Endothelial cell of umbilical vein (primary cell): ENCODE measurements around the gene CEBPA. TPM values are rescaled to one million over a fixed set of nuclear protein-coding genes. Genes with fewer than 3 reads are reported as not detected.

Experiments
- BruUV-seq: library from RNA; stranded (reverse); fragments of 400-500 nt; replicated peaks from 2 replicates; lab custom pipeline; 2021; lab: Mats Ljungman, UMichigan
- CTCF ChIA-PET: fragments of 300-600, 350-600 bp; sonication (Branson Sonifier 250); formaldehyde crosslinking; loops from one replicate; lab custom pipeline; 2021; ENCODE audit warnings: antibody characterized with exemption, inconsistent platforms; lab: Charles Lee
- POLR2A ChIA-PET: fragments of 300-600, 350-600 bp; sonication (Branson Sonifier 250); formaldehyde crosslinking; loops from one replicate; lab custom pipeline; 2021; ENCODE audit warnings: antibody characterized with exemption, inconsistent platforms; lab: Charles Lee
- DNase-seq: peaks from one replicate; pipeline ENCODE4 v3.0.0-alpha.2; 2011; ENCODE audit warnings: low read depth, low spot score
- FAIRE-seq: peaks from 2 replicates; lab custom pipeline; 2011; peaks lifted over from hg19 to GRCh38; lab: Jason Lieb, UNC
- H2AFZ ChIP-seq: 2 replicates; pipeline ENCODE4 v1.6.0; 2012; ENCODE audit warnings: low read depth, low read length, control low read depth, inconsistent platforms
- H3K27ac ChIP-seq: 2 replicates; pipeline ENCODE4 v1.5.1; 2011; ENCODE audit warnings: low read depth, mild to moderate bottlenecking, control low read depth, low read length, moderate library complexity; ENCODE audit not compliant: insufficient read depth
- H3K27me3 ChIP-seq, 2 experiments: 2 replicates each; pipeline versions ENCODE4 v1.6.0 to v1.6.1; 2011; ENCODE audit warnings: low read length in 2 of 2, mixed read lengths in 1 of 2; ENCODE audit not compliant: control insufficient read depth in 2 of 2, insufficient read depth in 2 of 2
- H3K36me3 ChIP-seq, 2 experiments: 2 replicates in 1 of 2; 3 replicates in 1 of 2; pipeline ENCODE4 v1.5.1; 2011; ENCODE audit warnings: low read length in 2 of 2, mild to moderate bottlenecking in 1 of 2, moderate library complexity in 1 of 2; ENCODE audit not compliant: control insufficient read depth in 2 of 2, insufficient read depth in 2 of 2; ENCODE audit errors: extremely low read depth in 1 of 2
- H3K4me1 ChIP-seq: 3 replicates; pipeline ENCODE4 v1.5.1; 2011; ENCODE audit warnings: mild to moderate bottlenecking, low read length; ENCODE audit not compliant: control insufficient read depth, insufficient read depth; ENCODE audit errors: extremely low read depth
- H3K4me2 ChIP-seq: 2 replicates; pipeline ENCODE4 v1.6.1; 2011; ENCODE audit warnings: low read length, control low read depth, mixed read lengths; ENCODE audit not compliant: insufficient read depth
- H3K4me3 ChIP-seq, 3 experiments: fragments of 200-600 bp in 1 of 3; sonication (generic), shearing (Covaris generic) in 1 of 3; replicated peaks in 1 of 3; 2 replicates each; pipeline ENCODE4 v1.5.1; 2011 to 2016; ENCODE audit warnings: control low read depth in 3 of 3, low read length in 3 of 3, mild to moderate bottlenecking in 2 of 3, inconsistent platforms in 1 of 3, low read depth in 1 of 3, moderate library complexity in 1 of 3; ENCODE audit not compliant: insufficient read depth in 1 of 3
- H3K79me2 ChIP-seq: 2 replicates; pipeline ENCODE4 v1.6.0; 2012; ENCODE audit warnings: low read length, inconsistent platforms; ENCODE audit not compliant: control insufficient read depth, insufficient read depth
- H3K9ac ChIP-seq: replicated peaks from 2 replicates; pipeline ENCODE3; 2011; ENCODE audit warnings: low read length, control low read depth; ENCODE audit not compliant: insufficient read depth; ENCODE audit errors: extremely low read depth
- H3K9me1 ChIP-seq: replicated peaks from 3 replicates; pipeline ENCODE4 v1.6.0; 2011; ENCODE audit warnings: mild to moderate bottlenecking, low read length; ENCODE audit not compliant: control insufficient read depth, insufficient read depth; ENCODE audit errors: extremely low read depth
- H3K9me3 ChIP-seq: replicated peaks from 2 replicates; pipeline ENCODE4 v1.5.1; 2012; ENCODE audit warnings: low read length, inconsistent platforms; ENCODE audit not compliant: control insufficient read depth, insufficient read depth
- H4K20me1 ChIP-seq: replicated peaks from 2 replicates; pipeline ENCODE3; 2011; ENCODE audit warnings: mild to moderate bottlenecking, low read length; ENCODE audit not compliant: control insufficient read depth, insufficient read depth; ENCODE audit errors: extremely low read depth
- CTCF ChIP-seq, 2 donors: IDR thresholded peaks; 1 replicate in 1 of 2; 2 replicates in 1 of 2; pipeline ENCODE4 v1.5.1; 2011; ENCODE audit warnings: low read length in 2 of 2, mild to moderate bottlenecking in 2 of 2, moderate library complexity in 2 of 2, control low read depth in 1 of 2, inconsistent platforms in 1 of 2, low read depth in 1 of 2; ENCODE audit not compliant: insufficient read depth in 1 of 2; ENCODE audit errors: extremely low read depth in 1 of 2
- EZH2 ChIP-seq: IDR thresholded peaks from 2 replicates; pipeline ENCODE4 v1.6.1; 2012; ENCODE audit warnings: borderline replicate concordance, low read depth, mild to moderate bottlenecking, moderate library complexity, low read length, inconsistent platforms; ENCODE audit not compliant: severe bottlenecking
- FOS ChIP-seq: IDR thresholded peaks from 2 replicates; pipeline ENCODE4 v1.6.1; 2011; ENCODE audit warnings: mild to moderate bottlenecking, low read length, moderate library complexity, borderline replicate concordance; ENCODE audit not compliant: insufficient read depth
- GATA2 ChIP-seq: IDR thresholded peaks from 2 replicates; pipeline ENCODE4 v1.7.0; 2011; ENCODE audit warnings: low read depth, mild to moderate bottlenecking, moderate library complexity, mixed read lengths, low read length; ENCODE audit not compliant: insufficient read length, insufficient read depth
- JUN ChIP-seq: IDR thresholded peaks from 2 replicates; pipeline ENCODE4 v1.6.1; 2011; ENCODE audit warnings: borderline replicate concordance, low read depth; ENCODE audit not compliant: insufficient read length, insufficient read depth
- MAX ChIP-seq: IDR thresholded peaks from 2 replicates; pipeline ENCODE4 v1.6.1; 2011; ENCODE audit not compliant: insufficient read depth, insufficient read length
- MYC ChIP-seq: IDR thresholded peaks from one replicate; pipeline ENCODE4 v1.6.1; 2011; ENCODE audit warnings: mild to moderate bottlenecking, low read depth, low read length
- POLR2A ChIP-seq: IDR thresholded peaks from 2 replicates; pipeline ENCODE4 v1.6.1; 2012; ENCODE audit warnings: low read depth, mild to moderate bottlenecking, control low read depth, low read length
- POLR2AphosphoS5 ChIP-seq: IDR thresholded peaks from 2 replicates; pipeline ENCODE4 v1.6.1; 2012; ENCODE audit warnings: low read depth, mild to moderate bottlenecking, control low read depth, low read length, moderate library complexity; ENCODE audit not compliant: insufficient read depth
- dilution Hi-C: fragments of 300-500 bp; cut with MboI; formaldehyde crosslinking; loops from one replicate; pipeline ENCODE4 v1.15.0; 2019; ENCODE audit warnings: low sequenced_read_pairs; ENCODE audit not compliant: extremely low pct_ligation_motif_present
- intact Hi-C: fragments of 100-400 bp; cut with micrococcal nuclease; formaldehyde crosslinking; loops from one replicate; pipeline ENCODE4 v1.10.0; 2022
- polyA plus RNA-seq, 4 experiments: library from polyadenylated mRNA; depleted of rRNA in 3 of 4; stranded (reverse) in 3 of 4; unstranded in 1 of 4; fragments of >200 nt; gene quantifications; 2 replicates each; pipeline versions ENCODE4 v1.2.1 to v1.2.3, GENCODE V29; 2011 to 2012; ENCODE audit warnings: missing spikeins in 1 of 4
- total RNA-seq: library from RNA; stranded (reverse); gene quantifications from 2 replicates; pipeline ENCODE4 v1.2.3, GENCODE V29; 2021

Gene CEBPA
- total and polyA plus RNA-seq, 2 donors (not counting 3 experiments of a cell fraction or from before 2014, with no cell fraction given), result 0.06 TPM; not detected in 1

- H3K9me1 ChIP-seq, result no peaks in the 10 kb centered on the region
- no peaks in the 10 kb centered on the region for H3K4me1 ChIP-seq
- ChIA-PET POLR2A (interaction anchor here (0.6 kb wide), 1 partner anchor 13 kb away, joined by 4 read pairs; no protein-coding TSS in a partner anchor), CTCF (no interaction called here)
- no TSS peak for BruUV-seq
- H3K27me3 ChIP-seq, result no peaks in the 10 kb centered on the region
- no peak overlapping the region for H2AFZ ChIP-seq
- intact Hi-C loops (no loop called here), dilution Hi-C loops (no loop called here)
- FAIRE-seq, result no peak
- no peak for DNase-seq
- H3K27ac ChIP-seq, result no peak overlapping the region
- H3K9ac ChIP-seq, result no peak overlapping the region
- no peak overlapping the region for H3K4me3 ChIP-seq
- H3K79me2 ChIP-seq, result no peaks in the 10 kb centered on the region
- TF ChIP-seq JUN, result no peak
- TF ChIP-seq POLR2AphosphoS5, result no peak
- no peak for TF ChIP-seq GATA2
- TF ChIP-seq EZH2, result no peak
- TF ChIP-seq MYC, result no peak
- no peak for TF ChIP-seq CTCF (IDR thresholded peaks at IDR 0.05; ENCODE audit: extremely low read depth in 1 of 2, insufficient read depth in 1 of 2, low read depth in 1 of 2, low read length in 2 of 2)
- no peak for TF ChIP-seq POLR2A
- no peak for TF ChIP-seq FOS
- no peak for TF ChIP-seq MAX
- no peaks in the 10 kb centered on the region for H3K9me3 ChIP-seq
- no peak overlapping the region for H3K4me2 ChIP-seq
- H3K36me3 ChIP-seq, result no peaks in the 10 kb centered on the region
- H4K20me1 ChIP-seq, result no peaks in the 10 kb centered on the region
Observed at GRCh38 chr19:33312065-33312464, 9.7 kb upstream of the CEBPA start.
